AG04449 (cell line): ENCODE results near the gene TMEM271.

Experiments
- CTCF ChIA-PET: fragments of 350-600 bp; formaldehyde crosslinking; extraction: SDS; loops from one replicate; lab custom pipeline; 2021; ENCODE audit warnings: antibody characterized with exemption; lab: Yijun Ruan, JAX
- POLR2A ChIA-PET: fragments of 400-600, 350-600 bp; formaldehyde crosslinking; extraction: SDS; loops from one replicate; lab custom pipeline; 2020; ENCODE audit warnings: antibody characterized with exemption, inconsistent platforms; lab: Yijun Ruan, JAX
- DNase-seq: peaks from one replicate; pipeline ENCODE4 v3.0.0-alpha.2; 2010; ENCODE audit warnings: low read depth, low spot score
- H3K4me3 ChIP-seq: 2 replicates; pipeline ENCODE4 v1.5.1; 2011; ENCODE audit warnings: low read depth, mild to moderate bottlenecking, control low read depth, low read length
- TF ChIP-seq, protein P1 (sequence below): IDR thresholded peaks from one replicate; pipeline ENCODE4 v1.5.1; 2011; ENCODE audit warnings: mild to moderate bottlenecking, moderate library complexity, low read length, control low read depth, inconsistent platforms; ENCODE audit not compliant: insufficient read depth; ENCODE audit errors: missing control alignments

TMEM271 gene

GRCh38 chr4:524196-524595 lies 51.9 kb downstream of the TMEM271 start:
- POLR2A ChIA-PET, result no interaction called here
- no peak for DNase-seq
- CTCF ChIA-PET, result no interaction called here
- TF ChIP-seq, protein P1, sequence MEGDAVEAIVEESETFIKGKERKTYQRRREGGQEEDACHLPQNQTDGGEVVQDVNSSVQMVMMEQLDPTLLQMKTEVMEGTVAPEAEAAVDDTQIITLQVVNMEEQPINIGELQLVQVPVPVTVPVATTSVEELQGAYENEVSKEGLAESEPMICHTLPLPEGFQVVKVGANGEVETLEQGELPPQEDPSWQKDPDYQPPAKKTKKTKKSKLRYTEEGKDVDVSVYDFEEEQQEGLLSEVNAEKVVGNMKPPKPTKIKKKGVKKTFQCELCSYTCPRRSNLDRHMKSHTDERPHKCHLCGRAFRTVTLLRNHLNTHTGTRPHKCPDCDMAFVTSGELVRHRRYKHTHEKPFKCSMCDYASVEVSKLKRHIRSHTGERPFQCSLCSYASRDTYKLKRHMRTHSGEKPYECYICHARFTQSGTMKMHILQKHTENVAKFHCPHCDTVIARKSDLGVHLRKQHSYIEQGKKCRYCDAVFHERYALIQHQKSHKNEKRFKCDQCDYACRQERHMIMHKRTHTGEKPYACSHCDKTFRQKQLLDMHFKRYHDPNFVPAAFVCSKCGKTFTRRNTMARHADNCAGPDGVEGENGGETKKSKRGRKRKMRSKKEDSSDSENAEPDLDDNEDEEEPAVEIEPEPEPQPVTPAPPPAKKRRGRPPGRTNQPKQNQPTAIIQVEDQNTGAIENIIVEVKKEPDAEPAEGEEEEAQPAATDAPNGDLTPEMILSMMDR, result no peak
- no peak overlapping the region for H3K4me3 ChIP-seq
